Nephron progenitor cell (in vitro differentiated cells): ENCODE results near the gene NOTCH4.

Source experiments
- DNase-seq: peaks from one replicate; pipeline ENCODE4 v3.0.0; 2021
- H3K27ac Mint-ChIP-seq: 2 replicates; pipeline ENCODE4 v1.8.0; 2021; ENCODE audit warnings: mild to moderate bottlenecking, moderate library complexity, mixed read lengths
- H3K27me3 Mint-ChIP-seq: 2 replicates; pipeline ENCODE4 v1.8.0; 2021; ENCODE audit warnings: mild to moderate bottlenecking, low read depth, mixed read lengths; ENCODE audit not compliant: poor library complexity
- H3K36me3 Mint-ChIP-seq: 2 replicates; pipeline ENCODE4 v1.8.0; 2021; ENCODE audit warnings: low read depth, mixed read lengths
- H3K4me1 Mint-ChIP-seq: 2 replicates; pipeline ENCODE4 v1.8.0; 2021; ENCODE audit warnings: mixed read lengths
- H3K4me3 Mint-ChIP-seq: 2 replicates; pipeline ENCODE4 v1.8.0; 2021; ENCODE audit warnings: mild to moderate bottlenecking, moderate library complexity, mixed read lengths
- H3K9me3 Mint-ChIP-seq: 2 replicates; pipeline ENCODE4 v1.8.0; 2021; ENCODE audit warnings: mild to moderate bottlenecking, moderate library complexity, mixed read lengths
- CTCF ChIP-seq: fragments of 200-600 bp; sonication (generic); IDR thresholded peaks from 2 replicates; pipeline ENCODE4 v1.5.0; 2021; ENCODE audit warnings: antibody characterized with exemption

The NOTCH4 gene

GRCh38 chr6:32176476-32177182, 47.2 kb downstream of the NOTCH4 start:
- peak overlapping the region; percentile 90 for H3K27ac Mint-ChIP-seq
- peak overlapping the region; percentile 93 for H3K4me3 Mint-ChIP-seq
- no peak for DNase-seq
- TF ChIP-seq CTCF, result no peak
- H3K36me3 Mint-ChIP-seq, result peaks cover 23% of the 10 kb centered on the region
- no peaks in the 10 kb centered on the region for H3K27me3 Mint-ChIP-seq
- H3K9me3 Mint-ChIP-seq, result no peaks in the 10 kb centered on the region
- H3K4me1 Mint-ChIP-seq, result peaks cover 80% of the 10 kb centered on the region

GRCh38 chr6:32175711-32176475, 48.0 kb downstream of the NOTCH4 start, which contains the start of gene AGPAT1:
TSS of gene AGPAT1 (minus strand) at chr6:32176084. CDS start at chr6:32171496, 4,588 bp downstream.
- peak within 1 kb of the TSS; percentile 93 for H3K4me3 Mint-ChIP-seq
- TF ChIP-seq CTCF, result no peak
- peak within 1 kb of the TSS; percentile 90 for H3K27ac Mint-ChIP-seq
- H3K27me3 Mint-ChIP-seq, result no peaks in the 10 kb centered on the region
- H3K4me1 Mint-ChIP-seq, result peaks cover 72% of the 10 kb centered on the region
- peak; percentile 99 for DNase-seq
- H3K36me3 Mint-ChIP-seq, result peaks cover 23% of the 10 kb centered on the region
- no peaks in the 10 kb centered on the region for H3K9me3 Mint-ChIP-seq

- Mint-ChIP-seq H3K36me3 (peaks cover 23% of the 10 kb centered on the region), H3K9me3 (no peaks in the 10 kb centered on the region), H3K4me1 (peaks cover 66% of the 10 kb centered on the region), H3K4me3 (peak overlapping the region; percentile 93), H3K27me3 (no peaks in the 10 kb centered on the region), H3K27ac (no peak overlapping the region)
- no peak for TF ChIP-seq CTCF
- no peak for DNase-seq
These were observed 48.6 kb downstream of the NOTCH4 start for GRCh38 chr6:32175322-32175710.

- Mint-ChIP-seq H3K4me1 (peaks cover 57% of the 10 kb centered on the region), H3K4me3 (peak overlapping the region; percentile 93), H3K9me3 (no peaks in the 10 kb centered on the region), H3K27ac (no peak overlapping the region), H3K27me3 (no peaks in the 10 kb centered on the region), H3K36me3 (peaks cover 29% of the 10 kb centered on the region)
- no peak for DNase-seq
- no peak for TF ChIP-seq CTCF
These were observed 49.5 kb downstream of the NOTCH4 start for GRCh38 chr6:32174416-32174815.

GRCh38 chr6:32173051-32173727, 50.7 kb downstream of the NOTCH4 start:
- Mint-ChIP-seq H3K36me3 (peaks cover 34% of the 10 kb centered on the region), H3K9me3 (no peaks in the 10 kb centered on the region), H3K27me3 (no peaks in the 10 kb centered on the region), H3K27ac (peak overlapping the region; percentile 3), H3K4me1 (peaks cover 49% of the 10 kb centered on the region), H3K4me3 (no peak overlapping the region)
- DNase-seq, result no peak
- no peak for TF ChIP-seq CTCF
